Peyer's patch (tissue), 4 donors: ENCODE data around the gene PPM1A. TPM values are rescaled to one million over a fixed set of nuclear protein-coding genes. Genes with fewer than 3 reads are reported as not detected.

Experiments used
- DNase-seq, 3 donors: peaks; one replicate each; pipeline ENCODE4 v3.0.0-alpha.2; 2017 to 2019
- H3K27ac ChIP-seq, 4 donors: fragments of 200-600 bp; sonication (generic); one replicate each; pipeline ENCODE4 v1.5.1; 2016 to 2019
- H3K27me3 ChIP-seq, 2 donors: fragments of 200-600 bp; sonication (generic); one replicate each; pipeline ENCODE4 v1.5.1; 2019
- H3K36me3 ChIP-seq, 3 donors: fragments of 200-600 bp; sonication (generic); one replicate each; pipeline ENCODE4 v1.5.1; 2016 to 2019
- H3K4me1 ChIP-seq, 4 donors: fragments of 200-600 bp; sonication (generic); one replicate each; pipeline ENCODE4 v1.5.1; 2016 to 2019
- H3K4me3 ChIP-seq, 4 donors: fragments of 200-600 bp; sonication (generic); 1 replicate in 3 of 4; 2 replicates in 1 of 4; pipeline ENCODE4 v1.5.1; 2016 to 2019; ENCODE audit warnings: mild to moderate bottlenecking in 1 of 4
- H3K9me3 ChIP-seq, 4 donors: fragments of 200-600 bp; sonication (generic); one replicate each; pipeline ENCODE4 v1.5.1; 2016 to 2019; ENCODE audit warnings: mild to moderate bottlenecking in 1 of 4
- CTCF ChIP-seq, 6 experiments: fragments of 450-650 bp in 4 of 6; fragments of 200-600 bp in 2 of 6; sonication (generic) in 1 of 6; IDR thresholded peaks; one replicate each; pipeline ENCODE4 v1.5.1; 2017 to 2019; ENCODE audit warnings: antibody characterized with exemption in 6 of 6, mild to moderate bottlenecking in 3 of 6, moderate library complexity in 1 of 6
- POLR2A ChIP-seq, 2 donors: fragments of 450-650 bp; IDR thresholded peaks; one replicate each; pipeline ENCODE4 v1.5.1; 2017; ENCODE audit warnings: antibody characterized with exemption in 2 of 2, mild to moderate bottlenecking in 2 of 2, moderate library complexity in 2 of 2
- total RNA-seq, 4 donors: library from RNA; depleted of rRNA; stranded (reverse); fragments of >200 nt; gene quantifications; one replicate each; pipeline ENCODE4 v1.1.0, GENCODE V29; 2016

Gene PPM1A
- total RNA-seq, 4 donors from 2014 or later = 55.3 to 134 (median 84.4) TPM

- Histone ChIP-seq H3K4me1 (no peaks in the 10 kb centered on the region), H3K27ac (no peak overlapping the region), H3K4me3 (no peak overlapping the region), H3K27me3 (no peaks in the 10 kb centered on the region), H3K9me3 (no peaks in the 10 kb centered on the region), H3K36me3 (no peaks in the 10 kb centered on the region)
- TF ChIP-seq CTCF (IDR thresholded peaks at IDR 0.05) (no peak), POLR2A (IDR thresholded peaks at IDR 0.05) (no peak)
- DNase-seq = no peak
Measured at GRCh38 chr14:60240139-60240856, 8.7 kb upstream of the PPM1A start.

GRCh38 chr14:60241091-60241490, 7.9 kb upstream of the PPM1A start:
- no peaks in the 10 kb centered on the region for H3K36me3 ChIP-seq
- no peak overlapping the region for H3K27ac ChIP-seq
- no peaks in the 10 kb centered on the region for H3K9me3 ChIP-seq
- TF ChIP-seq POLR2A (IDR thresholded peaks at IDR 0.05) = no peak
- no peak for TF ChIP-seq CTCF (IDR thresholded peaks at IDR 0.05)
- no peaks in the 10 kb centered on the region for H3K4me1 ChIP-seq
- DNase-seq = no peak
- no peak overlapping the region for H3K4me3 ChIP-seq
- H3K27me3 ChIP-seq = no peaks in the 10 kb centered on the region

DNA sequence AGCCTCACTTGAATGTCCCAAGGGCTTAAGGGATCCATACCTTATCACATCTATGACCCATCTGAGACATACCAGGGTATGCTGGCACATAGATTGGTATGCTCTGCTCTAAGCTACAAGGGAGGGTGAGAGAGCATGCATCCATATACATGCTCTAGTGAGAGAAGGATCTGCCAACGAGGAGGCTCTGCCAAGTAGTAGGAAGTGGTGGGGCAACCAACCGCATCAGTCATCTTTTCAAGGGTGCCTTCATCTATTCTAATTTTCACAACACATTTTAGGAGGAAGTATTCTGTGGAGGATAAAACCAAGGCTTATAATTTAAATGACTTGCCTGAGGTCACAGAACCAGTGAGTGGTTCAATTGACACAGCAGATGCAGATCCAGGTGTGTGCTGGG, 6.6 kb upstream of the PPM1A start:
- DNase-seq = no peak
- TF ChIP-seq CTCF (IDR thresholded peaks at IDR 0.05) = no peak
- no peak for TF ChIP-seq POLR2A (IDR thresholded peaks at IDR 0.05)
- Histone ChIP-seq H3K27me3 (no peaks in the 10 kb centered on the region), H3K36me3 (no peaks in the 10 kb centered on the region), H3K9me3 (no peaks in the 10 kb centered on the region), H3K4me3 (no peak overlapping the region), H3K4me1 (no peaks in the 10 kb centered on the region), H3K27ac (no peak overlapping the region)

DNA sequence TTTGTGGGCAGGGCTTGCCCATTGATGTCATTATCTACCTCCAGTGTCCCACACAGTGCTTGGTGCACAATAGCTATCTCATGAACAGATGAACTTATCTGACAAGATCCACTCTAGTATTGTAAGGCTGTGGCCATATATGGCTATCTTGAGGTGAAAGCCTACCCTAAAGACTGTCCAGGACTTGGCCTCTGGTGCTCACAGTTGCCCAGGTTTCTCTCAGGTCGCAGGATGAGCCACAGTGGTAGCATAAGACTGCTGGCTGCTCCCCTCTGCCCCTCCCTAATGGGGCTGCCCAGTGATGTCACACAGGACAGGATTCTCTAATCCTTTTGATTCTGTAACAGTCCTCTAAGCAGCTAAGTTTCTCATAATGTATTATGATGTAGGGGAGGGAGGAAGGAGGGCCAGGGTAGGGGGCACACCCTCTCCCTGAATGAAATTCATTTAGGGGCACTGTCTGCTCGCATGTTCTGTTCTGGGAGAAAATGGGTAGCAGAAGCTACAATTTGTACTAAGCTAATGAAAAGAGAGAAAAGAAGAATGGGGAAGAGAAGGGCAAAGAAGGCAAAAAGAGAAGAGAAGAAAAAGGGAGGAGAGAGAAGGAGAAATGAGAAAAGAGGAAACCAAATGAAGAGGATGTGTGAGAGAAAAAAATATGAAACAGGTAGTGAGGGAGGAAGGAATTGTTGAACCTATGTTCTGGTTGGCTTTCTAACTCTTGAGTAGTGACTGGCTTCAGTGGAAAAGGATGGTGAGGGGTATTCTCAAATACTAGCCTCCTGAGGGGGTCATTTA, 3.4 kb upstream of the PPM1A start:
- no peaks in the 10 kb centered on the region for H3K27me3 ChIP-seq
- TF ChIP-seq CTCF (IDR thresholded peaks at IDR 0.05) (no peak), POLR2A (IDR thresholded peaks at IDR 0.05) (no peak)
- no peak for DNase-seq
- no peaks in the 10 kb centered on the region for H3K36me3 ChIP-seq
- H3K4me3 ChIP-seq = no peak overlapping the region
- H3K9me3 ChIP-seq = no peaks in the 10 kb centered on the region
- H3K4me1 ChIP-seq = peaks cover 0 to 8% (median 0%) of the 10 kb centered on the region in 4 donors
- H3K27ac ChIP-seq = no peak overlapping the region

GRCh38 chr14:60247994-60248696, 876 bp upstream of the PPM1A start:
- Histone ChIP-seq H3K4me3 (peak overlapping the region; percentile 59 to 90 (median 81)), H3K36me3 (no peaks in the 10 kb centered on the region), H3K4me1 (peaks cover 0 to 20% (median 12%) of the 10 kb centered on the region in 4 donors), H3K9me3 (no peaks in the 10 kb centered on the region), H3K27ac (peak overlapping the region; percentile 95 to 100 (median 99)), H3K27me3 (no peaks in the 10 kb centered on the region)
- TF ChIP-seq CTCF (IDR thresholded peaks at IDR 0.05) (no peak), POLR2A (IDR thresholded peaks at IDR 0.05) (peak in 1 of 2 donors; percentile 45)
- peak; percentile 81 to 95 (median 94) for DNase-seq
